Adrenal gland (tissue), 5 donors: Measurements from ENCODE around the gene RNF167.

ENCODE experiments used
- POLR2A ChIP-seq, 2 donors: fragments of 450-650 bp; IDR thresholded peaks; one replicate each; pipeline ENCODE4 v1.6.1; 2017; ENCODE audit warnings: antibody characterized with exemption in 2 of 2, mild to moderate bottlenecking in 2 of 2, moderate library complexity in 1 of 2
- TF ChIP-seq, protein P1 (sequence below), 6 experiments: fragments of 450-650 bp in 4 of 6; fragments of 200-600 bp in 2 of 6; sonication (generic) in 1 of 6; IDR thresholded peaks; 1 replicate in 5 of 6; 2 replicates in 1 of 6; pipeline versions ENCODE4 v1.5.1 to v1.8.0; 2016 to 2021; ENCODE audit warnings: antibody characterized with exemption in 6 of 6, mild to moderate bottlenecking in 2 of 6, moderate library complexity in 1 of 6
- donor health status: DM: no; HTN: no; CAD: no.

DNA sequence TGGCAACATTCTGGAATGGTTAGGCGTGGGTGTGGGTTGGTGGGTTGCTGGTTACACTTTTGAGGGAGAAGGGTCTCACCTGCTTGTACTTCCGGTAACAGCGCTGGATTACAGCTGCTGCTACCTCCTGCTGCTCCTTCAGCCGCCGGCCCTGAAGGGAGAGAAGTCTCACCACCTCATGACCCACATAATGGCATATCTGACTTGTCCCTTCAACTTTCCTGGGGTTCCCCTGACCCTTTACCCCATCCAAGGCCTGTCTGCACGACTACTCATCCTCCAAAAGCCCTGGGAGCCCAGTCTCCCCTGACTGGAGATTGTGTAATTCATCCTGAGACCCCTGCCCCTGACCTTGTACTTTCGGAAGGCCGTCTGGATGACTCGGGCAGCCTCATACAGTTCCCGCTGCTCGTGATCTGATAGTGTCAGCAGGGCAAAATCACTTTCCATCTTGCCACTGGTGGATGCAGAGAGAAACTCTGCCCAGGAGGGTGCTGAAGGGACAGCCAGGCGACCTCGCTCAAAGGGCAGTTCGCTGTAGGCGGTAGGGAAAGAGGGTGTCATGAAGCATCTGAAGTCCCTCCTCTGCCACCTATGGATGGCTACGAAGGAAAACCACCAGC is 29.6 kb downstream of the RNF167 start:
- TF ChIP-seq, protein P1, sequence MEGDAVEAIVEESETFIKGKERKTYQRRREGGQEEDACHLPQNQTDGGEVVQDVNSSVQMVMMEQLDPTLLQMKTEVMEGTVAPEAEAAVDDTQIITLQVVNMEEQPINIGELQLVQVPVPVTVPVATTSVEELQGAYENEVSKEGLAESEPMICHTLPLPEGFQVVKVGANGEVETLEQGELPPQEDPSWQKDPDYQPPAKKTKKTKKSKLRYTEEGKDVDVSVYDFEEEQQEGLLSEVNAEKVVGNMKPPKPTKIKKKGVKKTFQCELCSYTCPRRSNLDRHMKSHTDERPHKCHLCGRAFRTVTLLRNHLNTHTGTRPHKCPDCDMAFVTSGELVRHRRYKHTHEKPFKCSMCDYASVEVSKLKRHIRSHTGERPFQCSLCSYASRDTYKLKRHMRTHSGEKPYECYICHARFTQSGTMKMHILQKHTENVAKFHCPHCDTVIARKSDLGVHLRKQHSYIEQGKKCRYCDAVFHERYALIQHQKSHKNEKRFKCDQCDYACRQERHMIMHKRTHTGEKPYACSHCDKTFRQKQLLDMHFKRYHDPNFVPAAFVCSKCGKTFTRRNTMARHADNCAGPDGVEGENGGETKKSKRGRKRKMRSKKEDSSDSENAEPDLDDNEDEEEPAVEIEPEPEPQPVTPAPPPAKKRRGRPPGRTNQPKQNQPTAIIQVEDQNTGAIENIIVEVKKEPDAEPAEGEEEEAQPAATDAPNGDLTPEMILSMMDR (IDR thresholded peaks at IDR 0.05), result no peak
- TF ChIP-seq POLR2A (IDR thresholded peaks at IDR 0.05), result no peak
